GM19397 (cell line): ENCODE data around the gene CCL18.
"Not testable (repeated sequence)": the region's sequence is repeated elsewhere in the genome, so short reads cannot be mapped to it uniquely, and the experiment has no call there.

Experiments used
- ATAC-seq: cut with Tn5 transposase; IDR thresholded peaks from one replicate; pipeline ENCODE4 v1.9.1; 2021; ENCODE audit warnings: mild to moderate bottlenecking, moderate library complexity; ENCODE audit not compliant: unreplicated experiment

The CCL18 gene

GRCh38 chr17:36070427-36070826, 6.4 kb downstream of the CCL18 start:
- ATAC-seq = no peak

DNA sequence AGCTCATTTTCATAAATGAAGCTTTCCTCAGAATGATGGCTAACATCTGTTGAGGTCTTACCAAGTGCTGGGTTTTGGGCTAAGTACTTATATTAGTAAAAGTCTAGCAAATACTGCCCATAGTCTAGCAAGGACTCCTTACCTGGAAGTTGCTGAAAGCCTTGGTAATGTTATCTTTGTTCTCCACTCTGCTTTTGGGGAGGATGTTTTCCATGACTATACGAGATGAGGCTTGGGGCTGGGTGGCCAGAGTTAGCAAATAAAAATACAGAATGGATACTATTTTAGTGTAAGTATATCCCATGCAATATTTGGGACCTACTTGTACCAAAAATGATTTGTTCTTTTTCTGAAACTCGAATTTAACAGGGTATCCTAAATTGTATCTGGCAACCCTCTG, 7.7 kb downstream of the CCL18 start:
- ATAC-seq = no peak

DNA sequence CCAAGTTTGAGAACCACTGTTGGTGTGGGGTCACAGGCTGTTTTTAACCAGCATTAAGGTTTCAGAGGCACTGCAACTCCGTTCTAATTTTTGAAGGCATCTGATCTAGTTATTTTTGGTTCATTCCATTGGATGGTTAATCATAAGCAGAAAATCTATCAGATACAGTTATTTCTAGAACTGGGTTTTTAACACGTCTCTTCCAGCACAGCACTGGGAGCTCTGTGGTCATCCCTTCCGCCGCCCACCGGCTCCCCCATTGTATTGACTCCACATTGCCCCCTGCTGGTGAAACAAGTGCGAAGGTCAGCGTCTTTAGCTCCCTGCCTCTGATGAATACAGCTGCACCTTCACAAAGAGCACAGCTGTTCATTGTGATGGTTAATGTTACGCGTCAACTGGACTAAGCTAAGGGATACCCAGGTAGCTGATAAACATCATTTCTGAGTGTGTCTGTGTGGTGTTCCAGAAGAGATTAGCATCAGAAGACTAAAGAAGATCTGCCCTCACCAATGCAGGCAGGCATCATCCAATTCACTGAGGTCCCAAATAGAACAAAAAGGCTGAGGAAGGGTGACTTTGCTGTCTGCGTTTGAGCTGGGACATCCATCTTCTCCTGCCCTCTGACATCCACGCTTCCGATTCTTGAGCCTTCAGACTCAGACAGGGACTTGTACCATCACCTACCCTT, 8.5 kb downstream of the CCL18 start:
- no peak for ATAC-seq

DNA sequence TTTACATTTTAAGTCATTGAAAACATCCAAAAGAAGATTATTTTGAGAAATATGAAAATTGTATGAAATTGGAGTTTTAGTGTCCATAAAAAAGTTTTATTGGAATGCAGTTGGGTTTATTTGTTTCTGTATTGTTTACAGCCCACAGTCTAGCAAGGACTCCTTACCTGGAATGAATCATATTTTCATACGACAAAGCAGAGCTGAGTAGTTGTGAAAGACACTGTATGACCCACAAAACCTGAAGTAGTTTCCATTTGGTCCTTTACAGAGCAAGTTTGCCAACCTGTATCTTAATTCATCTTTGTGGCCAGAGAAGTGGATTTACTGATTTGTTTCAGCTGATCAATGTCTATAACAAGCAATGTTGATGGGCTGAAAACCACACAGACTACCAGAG, 10.3 kb downstream of the CCL18 start:
- ATAC-seq = no peak

GRCh38 chr17:36081681-36082471, 17.8 kb downstream of the CCL18 start:
- peak; percentile 11 for ATAC-seq

- ATAC-seq = peak; percentile 67
These were observed 18.5 kb downstream of the CCL18 start for GRCh38 chr17:36082482-36083120.

DNA sequence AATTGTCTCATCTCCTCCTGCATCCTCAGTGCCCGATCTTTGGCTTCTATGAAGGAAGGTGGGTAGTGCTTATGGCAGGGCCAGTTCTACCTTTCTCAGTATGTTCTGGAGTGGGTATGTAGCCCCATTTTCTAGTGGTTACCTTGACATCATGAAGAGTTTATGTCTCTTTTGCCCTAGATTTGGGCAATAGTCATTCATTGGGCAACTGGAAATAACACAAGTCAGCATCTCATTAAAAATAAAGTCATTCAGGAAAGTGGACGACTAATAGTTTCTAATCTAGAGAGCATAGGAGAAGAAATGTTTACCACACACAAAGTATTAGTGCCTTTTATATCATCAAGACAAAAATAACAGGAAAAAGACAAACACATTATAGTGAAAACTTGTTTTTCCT, 19.6 kb downstream of the CCL18 start:
- not testable (repeated sequence) for ATAC-seq

DNA sequence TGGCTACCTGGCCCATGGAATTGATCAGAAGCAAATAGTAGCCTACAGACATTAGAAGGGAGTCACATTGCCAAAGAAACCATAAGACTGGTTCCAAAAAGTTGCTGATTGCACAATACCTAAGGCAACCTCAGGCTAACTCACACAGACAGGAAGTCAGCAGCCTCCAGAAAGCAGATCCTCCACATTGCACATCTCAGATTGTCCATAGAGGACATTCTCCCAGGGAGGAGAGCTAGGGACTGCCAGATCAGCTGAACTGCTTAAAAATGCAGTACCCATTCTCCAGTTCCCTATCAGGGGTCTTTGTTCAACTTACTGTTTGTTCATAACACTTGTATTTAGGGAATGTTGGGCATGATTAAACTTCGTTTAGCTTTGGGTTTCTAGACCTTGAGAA, 21.7 kb downstream of the CCL18 start:
- ATAC-seq = no peak

- no peak for ATAC-seq
These were observed 22.7 kb downstream of the CCL18 start for GRCh38 chr17:36086791-36087190.

DNA sequence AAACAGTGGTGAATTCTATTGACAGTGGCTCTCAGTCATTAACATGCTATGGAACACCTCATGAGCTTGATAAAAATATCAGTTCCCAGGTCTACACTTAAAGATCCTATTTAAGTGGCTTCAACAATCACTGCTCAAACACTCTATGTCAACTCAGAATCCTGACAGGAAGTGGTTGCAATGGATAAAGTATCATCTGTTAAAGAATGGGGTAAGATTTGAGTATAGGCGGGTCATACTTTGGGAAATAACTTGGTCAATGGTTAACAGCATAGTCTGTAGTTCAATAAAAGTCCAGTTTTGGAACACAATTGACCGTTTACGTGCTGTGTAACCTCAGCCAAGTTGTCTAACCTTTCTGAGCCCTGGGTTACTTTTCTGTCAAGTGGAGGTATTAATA, 23.4 kb downstream of the CCL18 start:
- ATAC-seq = not testable (repeated sequence)

- ATAC-seq = not testable (repeated sequence)
These were observed 24.0 kb downstream of the CCL18 start for GRCh38 chr17:36087897-36088572.

- ATAC-seq = no peak
These were observed 24.7 kb downstream of the CCL18 start for GRCh38 chr17:36088670-36089338.

GRCh38 chr17:36089339-36089865, 25.3 kb downstream of the CCL18 start:
- no peak for ATAC-seq

GRCh38 chr17:36089888-36090836, 26.1 kb downstream of the CCL18 start, which contains the start of gene CCL3:
TSS of gene CCL3 (minus strand) at chr17:36090143. CDS start at chr17:36090058, 85 bp downstream.
- ATAC-seq = peak; percentile 74

DNA sequence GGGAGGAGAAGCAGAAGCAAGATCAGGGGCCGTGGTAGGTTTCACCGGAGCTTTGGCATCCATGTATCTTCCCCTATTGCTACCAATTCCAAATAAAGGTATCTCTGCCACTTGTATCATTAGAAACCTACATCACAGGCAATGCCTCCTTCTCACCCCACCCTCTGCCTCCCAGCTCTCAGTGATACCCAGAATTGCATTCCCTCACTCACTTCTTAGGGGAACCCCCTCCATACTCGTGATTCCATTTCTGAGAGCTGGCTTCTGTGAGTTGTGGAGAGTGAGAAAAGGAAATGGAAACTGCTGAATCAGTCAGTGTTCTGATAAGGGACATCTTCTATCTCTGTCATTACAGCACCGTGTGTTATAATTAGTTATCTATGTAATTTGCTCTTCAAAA, 28.2 kb downstream of the CCL18 start:
- no peak for ATAC-seq

GRCh38 chr17:36092715-36093114, 28.6 kb downstream of the CCL18 start:
- not testable (repeated sequence) for ATAC-seq

GRCh38 chr17:36094232-36094631, 30.2 kb downstream of the CCL18 start:
- ATAC-seq = no peak

DNA sequence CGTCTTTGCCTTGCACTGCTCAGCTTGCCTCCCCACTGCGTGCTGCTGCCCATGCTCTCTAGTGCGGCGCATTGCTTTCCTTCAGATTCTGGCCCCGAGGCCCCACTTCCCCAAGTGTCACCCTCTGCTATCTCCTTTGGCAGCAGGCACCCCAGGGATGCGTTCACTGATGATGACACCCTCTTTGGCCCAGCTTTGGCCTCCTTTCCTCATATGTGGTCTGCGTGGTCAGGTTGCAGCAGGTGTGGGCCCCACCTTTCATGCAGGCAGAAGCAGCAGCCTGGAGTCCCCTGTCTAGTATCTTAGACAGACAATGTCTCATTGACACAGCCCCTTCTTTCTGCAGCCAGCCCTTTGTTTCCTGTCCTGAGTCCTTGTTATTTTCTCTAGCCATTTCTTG, 30.7 kb downstream of the CCL18 start:
- no peak for ATAC-seq

DNA sequence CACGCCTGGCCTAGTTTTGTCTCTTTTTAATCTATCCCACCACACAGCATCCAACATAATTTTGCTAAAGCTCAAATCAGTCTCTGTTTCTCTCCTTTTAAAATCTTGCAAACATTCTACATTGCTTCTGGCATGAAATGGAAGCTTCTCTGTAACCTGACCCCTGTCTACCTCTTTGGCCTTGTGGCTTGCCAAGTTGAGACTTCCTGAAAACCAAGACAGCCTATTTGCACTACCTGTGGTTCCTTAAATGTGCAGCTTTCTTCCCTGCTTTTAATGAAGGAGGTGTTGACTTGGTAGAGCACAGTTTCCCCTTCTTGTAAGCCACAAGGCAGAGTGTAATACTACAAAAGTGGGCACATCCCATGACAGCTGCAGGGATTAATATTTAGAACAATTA, 31.9 kb downstream of the CCL18 start:
- no peak for ATAC-seq
